ENCODE measurements around the gene MISP.
"Not testable (repeated sequence)": the region's sequence is repeated elsewhere in the genome, so short reads cannot be mapped to it uniquely, and the experiment has no call there.

MISP gene, protein sequence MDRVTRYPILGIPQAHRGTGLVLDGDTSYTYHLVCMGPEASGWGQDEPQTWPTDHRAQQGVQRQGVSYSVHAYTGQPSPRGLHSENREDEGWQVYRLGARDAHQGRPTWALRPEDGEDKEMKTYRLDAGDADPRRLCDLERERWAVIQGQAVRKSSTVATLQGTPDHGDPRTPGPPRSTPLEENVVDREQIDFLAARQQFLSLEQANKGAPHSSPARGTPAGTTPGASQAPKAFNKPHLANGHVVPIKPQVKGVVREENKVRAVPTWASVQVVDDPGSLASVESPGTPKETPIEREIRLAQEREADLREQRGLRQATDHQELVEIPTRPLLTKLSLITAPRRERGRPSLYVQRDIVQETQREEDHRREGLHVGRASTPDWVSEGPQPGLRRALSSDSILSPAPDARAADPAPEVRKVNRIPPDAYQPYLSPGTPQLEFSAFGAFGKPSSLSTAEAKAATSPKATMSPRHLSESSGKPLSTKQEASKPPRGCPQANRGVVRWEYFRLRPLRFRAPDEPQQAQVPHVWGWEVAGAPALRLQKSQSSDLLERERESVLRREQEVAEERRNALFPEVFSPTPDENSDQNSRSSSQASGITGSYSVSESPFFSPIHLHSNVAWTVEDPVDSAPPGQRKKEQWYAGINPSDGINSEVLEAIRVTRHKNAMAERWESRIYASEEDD

DNA sequence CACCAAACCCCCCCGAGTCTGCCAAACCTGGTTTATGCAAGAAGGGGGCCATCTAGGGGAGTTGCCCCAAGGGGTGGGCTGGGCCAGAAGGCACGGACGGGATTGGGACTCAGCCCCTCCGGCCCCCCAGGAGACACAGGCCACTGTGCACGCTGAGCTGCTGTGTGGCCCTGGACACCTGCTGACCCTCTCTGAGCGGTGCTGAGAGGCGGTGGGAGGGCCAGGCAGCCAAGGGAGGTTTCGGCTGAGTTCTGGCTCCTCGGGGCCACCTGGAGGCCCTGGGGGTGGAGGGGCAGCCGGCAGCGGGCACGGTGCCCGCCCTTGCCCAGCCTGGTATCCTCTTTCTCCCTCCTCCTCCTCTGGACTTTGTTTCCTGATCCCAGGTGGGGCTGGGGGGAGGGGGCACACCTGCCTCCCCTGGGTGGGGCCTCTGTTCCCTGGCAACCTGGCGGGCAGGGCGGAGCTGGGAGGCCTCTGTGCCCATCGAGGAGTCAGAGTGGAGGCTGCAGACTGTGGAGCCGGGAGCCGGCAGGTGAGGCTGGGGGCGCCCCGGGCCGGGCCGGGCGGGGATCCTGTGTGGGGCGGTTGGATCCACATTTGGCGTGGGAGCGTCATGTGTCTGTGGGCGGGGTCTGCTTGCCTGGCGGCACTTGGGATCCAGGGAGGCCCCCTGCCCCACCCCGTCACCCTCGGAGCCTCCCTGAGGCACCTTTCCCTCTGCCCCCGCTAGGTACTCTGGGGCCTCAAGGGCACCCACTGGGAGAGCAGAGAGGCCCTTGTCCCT is at the start of gene MISP:
MISP (plus strand) TSS at position 473 of the 784 bp plus-strand sequence. CDS start 5,835 bp downstream, outside the sequence.
- no peak for DNase-seq

DNA sequence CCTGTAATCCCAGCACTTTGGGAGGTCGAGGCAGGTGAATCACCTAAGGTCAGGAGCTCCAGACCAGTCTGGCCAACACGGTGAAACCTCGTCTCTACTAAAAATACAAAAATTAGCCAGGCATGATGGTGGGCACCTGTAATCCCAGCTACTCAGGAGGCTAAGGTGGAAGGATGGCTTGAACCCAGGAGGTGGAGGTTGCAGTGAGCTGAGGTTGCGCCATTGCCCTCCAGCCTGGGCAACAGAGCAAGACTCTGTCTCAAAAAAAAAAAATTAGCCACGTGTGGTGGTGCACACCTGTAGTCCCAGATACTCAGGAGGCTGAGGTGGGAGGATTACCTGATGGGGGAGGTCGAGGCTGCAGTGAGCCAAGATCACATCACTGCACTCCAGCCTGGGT is 48.1 kb upstream of the MISP start:
- DNase-seq = not testable (repeated sequence)

DNA sequence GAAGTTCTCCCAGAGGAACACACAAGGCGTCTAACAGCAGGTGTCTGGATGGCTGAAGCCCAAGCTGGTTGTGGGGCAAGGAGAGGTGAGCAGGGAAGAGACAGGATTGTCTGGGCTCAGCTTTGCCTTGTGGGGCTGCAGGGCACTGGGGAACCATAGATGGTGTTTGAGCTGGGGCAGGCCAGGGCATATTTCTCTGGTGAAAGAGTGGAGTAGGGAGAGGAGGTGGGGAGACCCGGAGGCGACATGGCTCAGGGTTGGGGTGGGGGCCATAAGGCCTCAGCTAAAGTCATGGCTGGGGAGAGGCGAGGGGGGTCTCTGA is 47.6 kb upstream of the MISP start:
- no peak for DNase-seq

DNA sequence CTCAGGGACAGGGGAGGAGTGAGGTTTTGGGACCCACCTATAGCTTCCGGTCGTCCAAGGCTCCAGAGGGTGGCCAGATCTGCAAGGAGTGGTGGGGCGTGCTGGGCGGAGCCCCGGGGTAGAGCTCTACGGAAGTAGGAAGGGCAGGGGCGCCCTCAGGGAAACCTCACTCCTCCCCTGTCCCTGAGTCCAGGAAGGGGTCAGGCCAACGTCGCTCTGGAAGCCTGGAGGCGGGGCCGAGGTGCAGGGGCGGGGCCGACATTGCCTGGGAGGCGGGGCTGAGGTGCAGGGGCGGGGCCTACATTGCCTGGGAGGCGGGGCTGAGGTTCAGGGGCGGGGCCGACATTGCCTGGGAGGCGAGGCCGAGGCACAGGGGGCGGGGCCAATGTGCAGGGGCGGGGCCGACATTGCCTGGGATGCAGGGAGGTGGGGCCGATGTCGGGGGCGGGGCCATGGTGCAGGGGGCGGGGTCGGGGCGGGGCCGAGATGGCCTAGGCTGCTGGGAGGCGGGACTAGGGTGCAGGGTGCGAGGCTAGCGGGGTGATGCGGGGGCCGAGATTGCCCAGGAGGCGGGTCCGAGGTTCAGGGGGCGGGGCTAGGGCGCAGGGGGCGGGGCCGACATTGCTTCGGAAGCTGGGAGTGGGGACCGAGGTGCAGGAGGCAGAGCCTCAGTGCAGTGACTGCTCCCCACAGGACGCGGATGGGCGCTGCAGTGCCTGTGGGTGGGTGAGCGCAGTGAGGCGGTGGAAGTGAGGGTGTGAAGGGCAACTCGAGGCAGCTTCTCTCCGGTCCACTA is 47.1 kb upstream of the MISP start:
- DNase-seq = peak; percentile 98

DNA sequence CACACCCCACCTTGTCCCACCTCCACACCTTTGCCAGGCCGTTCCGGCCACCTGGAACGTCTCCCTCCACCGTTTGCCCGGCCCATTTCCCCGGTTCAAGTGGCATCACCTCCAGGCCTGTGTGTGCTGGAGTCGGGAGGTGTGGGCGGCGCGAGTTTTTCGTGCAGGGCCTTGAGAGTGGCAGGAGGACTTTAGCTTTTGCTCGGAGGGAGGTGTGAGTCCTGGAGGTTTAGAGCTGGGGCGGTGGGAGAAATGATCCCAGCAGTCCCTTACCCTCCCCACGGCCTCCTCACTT is 46.5 kb upstream of the MISP start:
- DNase-seq = no peak

DNA sequence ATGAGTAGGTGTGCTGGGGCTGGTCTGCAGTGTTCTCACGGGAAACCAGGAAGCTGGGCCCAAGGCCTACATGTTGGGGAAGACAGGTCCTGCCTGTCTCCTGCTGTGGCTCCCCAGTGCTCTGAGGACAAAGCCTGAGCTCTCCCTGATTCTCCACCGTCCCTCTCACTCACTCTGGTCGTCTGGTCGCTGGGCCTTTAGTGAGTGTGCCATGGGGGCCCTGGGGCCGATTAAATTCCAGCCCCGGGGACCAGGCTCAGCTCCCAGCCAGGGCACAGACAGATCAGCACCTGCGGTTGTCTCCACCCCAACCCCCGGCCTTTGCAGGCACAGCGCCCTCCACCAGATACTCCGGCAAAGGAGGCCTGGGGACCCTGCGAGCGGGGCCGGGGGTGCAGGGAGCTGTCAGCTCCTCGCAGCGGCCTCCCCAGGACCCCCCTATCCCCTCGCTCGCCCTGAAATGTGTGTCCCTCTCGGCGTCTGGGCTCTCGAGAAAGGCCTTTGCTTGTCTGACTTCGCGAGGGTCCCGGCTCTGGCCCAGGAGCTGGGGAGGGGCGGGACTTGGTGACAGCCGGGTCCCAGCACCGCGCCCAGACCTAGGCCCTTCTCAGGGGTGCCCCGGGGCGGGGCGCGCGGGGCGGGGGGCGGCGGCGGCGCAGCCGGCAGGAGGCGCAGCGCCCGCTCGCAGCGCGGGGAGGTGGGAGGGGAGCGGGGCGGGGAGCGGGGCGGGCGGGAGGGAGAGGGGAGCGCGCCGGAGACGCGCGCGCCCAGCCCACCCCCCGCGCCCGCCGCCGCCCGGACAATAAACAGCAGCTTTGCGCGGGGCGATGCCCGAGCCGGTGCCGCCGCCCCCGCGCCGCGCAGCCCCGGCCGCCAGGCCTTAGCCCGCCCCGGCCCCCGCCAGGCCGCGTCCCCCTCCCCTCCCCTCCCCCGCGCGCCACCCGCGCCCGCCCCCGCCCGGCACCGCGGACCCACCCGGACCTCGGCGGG is 42.5 kb upstream of the MISP start, which contains the start of gene PALM:
PALM (plus strand) TSS at position 782 of the 990 bp plus-strand sequence. CDS start 212 bp downstream, outside the sequence.
- peak; percentile 61 for DNase-seq

DNA sequence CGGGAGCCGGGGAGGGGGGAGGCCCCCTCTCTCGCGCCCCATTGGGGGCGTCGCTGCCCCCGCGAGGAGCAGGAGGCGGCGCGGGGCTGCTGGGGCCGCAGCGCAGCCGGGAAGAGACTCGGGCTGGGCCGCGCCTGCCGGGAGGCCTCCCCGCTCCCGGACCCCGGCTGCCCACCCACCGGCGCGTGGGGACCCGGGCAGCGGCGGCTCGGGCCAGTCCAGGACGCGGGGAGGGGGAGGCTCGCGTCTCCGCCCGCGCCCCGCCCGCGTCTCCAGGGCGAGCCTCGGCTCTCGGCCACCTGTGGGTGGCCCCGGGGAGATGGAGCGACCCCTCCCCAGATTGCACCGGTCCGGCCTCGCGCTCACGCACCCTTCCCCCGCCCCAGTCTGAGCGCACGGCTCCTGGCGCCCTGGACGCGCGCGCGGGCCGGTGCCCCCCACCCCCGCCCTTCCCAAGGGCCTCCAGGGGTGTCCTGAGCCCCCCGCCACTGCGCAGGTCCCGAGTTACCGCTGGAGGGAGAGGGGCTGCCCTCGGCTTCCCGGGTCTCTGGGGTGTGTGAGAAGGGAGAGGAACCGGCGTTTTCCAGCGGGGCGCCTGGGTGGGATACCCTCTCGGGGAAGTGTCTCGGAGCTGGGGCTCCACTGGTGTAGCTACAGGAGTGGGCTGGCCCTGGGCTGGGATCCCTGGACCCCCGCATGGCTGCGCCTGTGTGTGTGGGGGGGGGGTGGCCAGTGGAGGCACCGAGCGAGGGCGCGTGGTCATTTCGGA is 41.5 kb upstream of the MISP start:
- DNase-seq = no peak

DNA sequence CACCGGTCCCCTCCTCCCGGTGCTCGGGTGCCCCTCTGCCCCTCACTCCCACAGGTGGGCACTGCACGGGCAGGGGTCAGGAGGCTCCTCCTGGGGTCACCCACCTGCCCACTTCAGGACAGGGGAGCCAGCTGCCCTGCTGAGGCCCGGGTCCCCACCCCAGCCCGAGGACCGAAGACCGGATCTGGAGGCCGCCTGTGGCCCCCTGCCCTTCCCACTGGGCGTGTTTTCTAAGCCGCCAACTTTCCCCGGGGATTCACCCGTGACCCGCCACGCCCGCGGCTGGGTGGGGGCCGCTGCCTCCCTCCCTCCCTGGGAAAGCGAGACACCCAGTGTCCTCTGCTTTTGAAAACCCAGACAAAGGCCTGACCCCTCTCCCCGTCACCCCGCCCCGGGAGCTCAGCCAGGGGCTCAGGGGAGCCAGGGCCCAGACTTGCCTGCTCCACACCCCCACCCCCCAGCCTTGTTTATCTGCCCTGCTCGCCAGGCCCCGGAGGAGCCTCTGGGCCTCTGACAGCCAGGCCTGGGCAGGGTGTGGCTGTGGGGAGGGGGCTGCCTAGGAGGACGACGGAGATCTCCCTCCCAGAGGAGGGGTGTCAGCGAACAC is 40.8 kb upstream of the MISP start:
- no peak for DNase-seq

DNA sequence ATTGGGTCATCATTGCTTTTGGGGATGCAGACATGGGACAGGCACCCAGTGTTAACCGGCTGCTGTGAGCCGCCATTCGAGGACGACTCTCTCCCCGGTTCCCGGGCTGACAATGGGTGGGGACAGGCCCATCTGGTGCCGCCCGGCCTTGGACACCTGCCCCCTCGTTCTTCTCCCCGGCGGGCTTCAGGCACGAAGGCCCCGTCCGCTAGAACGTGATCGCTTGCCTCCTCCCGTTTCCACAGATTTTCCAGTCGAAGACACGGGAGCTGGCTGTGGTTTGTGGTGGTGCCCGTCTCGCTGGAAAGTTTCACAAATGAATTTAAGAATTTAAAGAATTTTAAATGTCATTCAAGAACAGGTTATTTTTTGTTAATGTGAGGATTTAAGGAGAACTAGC is 40.1 kb upstream of the MISP start:
- no peak for DNase-seq

DNA sequence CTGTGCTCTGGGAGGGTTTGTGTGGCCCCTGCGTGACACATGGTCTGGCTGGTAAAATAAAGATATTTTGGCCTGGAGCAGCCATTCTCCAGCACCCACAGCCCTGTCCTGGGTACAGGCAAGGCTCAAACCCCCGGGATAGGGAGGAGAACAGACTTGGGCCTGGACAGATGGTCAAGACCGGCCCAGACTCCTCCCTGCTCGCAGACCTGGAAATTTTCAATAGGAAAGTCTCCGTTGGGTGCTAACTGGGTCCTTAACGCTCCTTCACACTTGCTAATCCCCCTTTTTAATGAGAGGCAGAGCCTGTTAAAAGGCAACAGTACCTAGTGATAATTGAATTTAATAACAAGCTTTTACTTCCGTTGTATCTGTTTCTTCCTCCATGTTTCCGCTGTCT is 39.7 kb upstream of the MISP start:
- no peak for DNase-seq

DNA sequence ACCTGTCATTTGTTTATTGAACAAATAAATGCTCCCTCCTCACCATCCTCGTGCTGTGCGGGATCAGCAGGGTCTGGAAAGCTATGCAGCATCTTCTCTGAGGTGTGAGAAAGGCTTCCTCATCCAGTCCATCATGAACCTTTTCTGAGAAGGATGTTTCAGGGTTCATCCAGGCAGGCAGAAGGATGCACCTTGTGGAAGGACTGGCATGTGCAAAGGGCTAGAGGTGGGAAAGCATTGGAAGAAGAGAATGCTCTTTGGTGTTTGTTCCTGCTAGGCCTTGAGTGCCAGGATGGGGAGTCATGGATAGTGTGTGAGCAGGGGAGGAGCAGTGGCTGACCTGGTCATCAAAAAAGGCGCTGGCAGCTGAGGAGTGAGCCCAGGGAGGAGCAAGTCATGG is 35.6 kb upstream of the MISP start:
- DNase-seq = no peak

DNA sequence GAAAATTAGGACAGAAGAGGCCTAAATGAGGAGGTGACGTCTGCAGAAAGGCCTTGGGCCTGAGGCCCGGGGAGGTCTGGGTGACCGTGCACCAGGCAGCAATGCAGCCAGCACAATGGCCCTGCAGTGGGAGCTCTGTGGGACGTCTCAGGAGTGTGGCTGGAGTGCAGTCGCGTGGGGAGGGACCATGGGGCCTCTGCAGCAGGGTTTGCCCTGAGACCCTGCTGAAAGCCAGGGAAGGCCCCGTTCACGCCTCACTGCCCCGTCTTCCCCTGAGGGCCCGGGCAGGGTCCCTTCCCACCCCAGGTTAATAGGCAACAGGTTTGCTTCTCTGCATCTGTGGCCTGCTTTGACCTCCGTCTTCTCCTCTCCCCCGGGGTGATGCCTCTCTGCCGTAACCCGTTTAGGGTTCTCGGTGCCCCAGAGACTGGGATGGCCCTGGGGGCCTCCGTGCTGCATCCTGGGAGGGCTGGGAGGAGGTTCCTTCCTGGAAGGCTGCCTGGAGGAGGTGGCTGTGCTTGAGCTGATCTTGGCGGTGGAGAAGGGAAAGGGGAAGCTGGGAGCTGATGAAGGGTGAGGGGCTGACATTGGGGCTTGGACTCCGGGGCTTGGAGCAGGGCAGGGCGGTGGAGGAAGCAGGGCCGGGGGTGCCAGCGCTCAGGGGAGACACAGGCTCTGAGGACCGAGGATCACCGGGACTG is 32.5 kb upstream of the MISP start:
- no peak for DNase-seq

DNA sequence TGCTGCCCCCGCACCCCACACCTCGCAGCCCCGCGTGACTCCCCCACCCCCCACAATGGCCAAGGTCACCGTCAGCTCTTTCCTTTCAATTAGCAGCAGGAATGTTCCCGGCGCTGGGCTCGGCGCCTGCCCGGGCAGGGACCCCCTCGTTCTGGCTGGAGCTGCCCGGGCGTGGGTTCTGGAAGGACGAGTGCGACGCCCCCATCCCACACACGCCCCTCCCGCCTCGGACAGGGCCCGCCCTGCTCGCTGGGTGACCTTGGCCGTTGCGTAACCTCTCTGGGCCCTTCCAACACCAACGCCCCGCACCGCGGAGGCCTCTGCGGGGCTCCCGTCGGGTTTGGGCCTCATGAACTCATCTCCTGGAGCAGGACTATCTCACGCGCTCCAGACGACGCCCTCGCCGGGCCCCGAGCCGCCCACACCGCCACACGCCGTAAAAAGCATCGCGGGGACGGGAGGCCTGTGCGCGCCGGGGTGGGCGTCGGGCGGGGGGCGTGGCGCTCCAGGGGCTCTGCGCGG is 31.9 kb upstream of the MISP start:
- no peak for DNase-seq

DNA sequence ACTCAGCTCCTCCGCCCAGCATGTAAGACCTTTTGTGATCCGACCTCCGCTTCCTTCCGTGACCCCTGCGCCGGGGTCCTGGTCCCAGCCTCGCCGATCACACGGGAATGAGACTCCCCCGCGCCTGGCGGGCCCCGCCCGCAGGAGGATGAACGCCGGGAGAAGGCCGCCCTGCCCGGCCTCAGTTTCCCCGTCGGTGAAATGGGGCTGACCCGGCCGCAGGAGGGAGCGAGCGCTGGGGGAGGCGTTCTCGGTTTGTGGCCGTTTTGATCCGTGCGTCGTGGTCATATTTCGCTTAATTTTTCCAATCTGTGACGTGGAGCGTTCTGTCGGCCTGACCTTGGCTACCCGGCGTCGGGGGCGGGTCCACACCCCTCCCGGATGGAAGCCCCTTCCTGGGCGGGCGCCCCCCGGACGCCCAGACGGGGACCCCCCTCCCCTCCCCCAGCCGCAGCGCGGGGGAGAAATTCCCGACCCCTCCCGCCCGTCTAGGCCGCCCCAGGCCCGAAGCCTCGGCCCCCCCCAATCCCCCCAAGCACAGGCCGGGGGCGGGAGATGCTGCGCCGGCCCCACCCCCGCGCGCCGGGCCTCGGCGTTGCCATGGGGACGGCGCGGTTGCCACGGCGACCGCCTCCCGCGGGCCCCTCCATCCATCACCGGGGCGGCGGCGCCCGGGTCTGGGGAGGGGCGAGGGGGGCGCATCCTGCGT is 31.1 kb upstream of the MISP start:
- no peak for DNase-seq

DNA sequence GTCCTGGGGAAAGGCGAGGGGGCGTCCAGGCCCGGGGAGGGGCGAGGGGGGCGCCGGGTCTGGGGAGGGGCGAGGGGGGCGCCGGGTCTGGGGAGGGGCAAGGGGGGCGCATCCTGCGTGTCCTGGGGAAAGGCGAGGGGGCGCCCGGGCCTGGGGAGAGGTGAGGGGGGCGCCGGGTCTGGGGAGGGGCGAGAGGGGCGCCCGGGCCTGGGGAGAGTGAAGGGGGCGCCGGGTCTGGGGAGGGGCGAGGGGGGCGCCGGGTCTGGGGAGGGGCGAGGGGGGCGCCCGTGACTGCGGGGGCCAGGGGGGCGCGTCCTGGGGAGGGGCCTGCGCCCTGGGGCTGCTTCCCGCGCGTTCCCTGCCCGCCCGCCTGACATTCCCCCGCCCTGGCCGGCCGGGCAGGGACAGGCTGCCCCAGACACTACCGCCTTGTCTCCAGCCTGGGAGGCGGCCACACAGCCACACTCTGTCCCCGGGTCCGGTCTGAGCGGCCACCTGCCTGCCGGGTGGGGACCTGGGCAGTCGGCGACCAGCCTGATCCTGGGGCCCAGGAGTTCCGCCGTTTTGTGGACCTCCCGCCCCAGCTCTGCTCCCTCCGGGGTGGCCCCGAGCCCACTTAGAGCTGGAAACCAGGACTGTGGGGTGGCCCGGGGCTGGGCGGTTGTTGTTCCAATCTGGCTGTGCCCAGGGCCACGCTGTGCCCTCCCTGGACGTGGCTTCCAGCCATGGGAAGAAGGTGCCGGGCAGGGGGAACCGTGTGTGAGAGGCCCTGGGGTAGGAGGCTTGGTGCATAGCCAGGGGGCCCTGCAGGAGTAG is 30.4 kb upstream of the MISP start:
- no peak for DNase-seq

DNA sequence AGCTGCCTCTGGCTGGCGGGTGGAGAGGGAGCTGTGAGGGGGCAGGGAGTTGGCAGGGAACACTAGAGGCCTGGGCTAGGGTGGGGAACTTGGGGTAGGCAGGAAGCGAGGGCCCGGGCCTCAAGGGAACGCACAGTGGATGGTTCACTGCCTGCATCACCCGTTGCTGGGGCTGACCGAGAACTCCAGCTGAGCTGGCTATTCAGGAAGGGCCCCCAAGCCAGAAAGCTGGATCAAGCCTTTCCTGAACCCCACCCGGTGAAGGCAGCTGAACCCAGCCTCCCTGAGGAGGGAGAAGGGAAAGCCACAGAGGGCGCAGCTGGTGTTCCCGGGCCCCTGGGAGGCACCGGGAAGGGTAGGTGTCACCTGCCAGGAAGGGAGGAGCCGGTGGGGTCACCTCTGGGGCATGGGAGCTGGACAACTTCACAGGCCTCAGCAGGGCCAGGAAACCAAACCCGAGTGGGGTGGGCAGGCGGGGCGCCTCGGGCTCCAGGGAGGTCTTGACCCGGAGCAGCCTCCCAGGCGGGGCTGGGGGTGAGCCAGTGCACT is 28.3 kb upstream of the MISP start:
- peak; percentile 55 for DNase-seq

DNA sequence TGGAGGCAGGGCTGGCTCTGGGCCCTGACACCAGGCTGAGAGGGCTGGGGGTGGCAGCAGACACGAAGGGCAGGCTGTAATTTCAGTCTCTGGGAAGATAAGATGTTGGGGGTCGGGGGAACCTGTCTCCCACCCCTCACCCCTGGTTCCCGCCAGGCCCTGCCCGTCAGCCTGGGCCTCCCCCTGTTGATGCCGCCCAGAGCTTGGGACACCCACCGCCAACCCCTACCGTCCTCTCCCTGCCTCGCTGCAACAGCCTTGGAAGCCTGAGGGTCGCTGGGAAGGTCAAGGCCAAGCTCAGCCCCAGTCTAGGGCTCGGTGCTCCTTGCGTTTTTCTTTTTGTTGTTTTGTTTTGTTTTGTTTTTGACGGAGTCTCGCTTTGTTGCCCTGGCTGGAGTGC is 27.7 kb upstream of the MISP start:
- no peak for DNase-seq

DNA sequence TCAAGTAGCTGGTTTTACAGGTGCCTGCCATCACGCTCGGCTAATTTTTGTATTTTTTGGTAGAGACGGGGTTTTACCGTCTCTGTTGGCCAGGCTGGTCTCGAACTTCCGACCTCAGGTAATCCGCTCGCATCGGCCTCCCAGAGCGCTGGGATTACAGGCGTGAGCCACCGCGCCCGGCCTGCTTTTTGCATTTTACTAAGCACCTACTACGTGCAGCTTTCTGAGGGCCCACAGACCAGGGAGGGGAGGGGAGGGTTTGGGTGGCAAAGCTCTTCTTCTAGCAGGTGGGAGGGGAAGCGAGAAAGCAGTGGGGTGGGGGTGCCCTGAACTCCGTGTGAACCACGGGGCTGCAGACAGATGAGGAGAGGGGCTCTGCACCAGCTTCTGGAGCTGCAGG is 27.2 kb upstream of the MISP start:
- no peak for DNase-seq
